ENCODE results near the gene EFCAB8.

The EFCAB8 gene

DNA sequence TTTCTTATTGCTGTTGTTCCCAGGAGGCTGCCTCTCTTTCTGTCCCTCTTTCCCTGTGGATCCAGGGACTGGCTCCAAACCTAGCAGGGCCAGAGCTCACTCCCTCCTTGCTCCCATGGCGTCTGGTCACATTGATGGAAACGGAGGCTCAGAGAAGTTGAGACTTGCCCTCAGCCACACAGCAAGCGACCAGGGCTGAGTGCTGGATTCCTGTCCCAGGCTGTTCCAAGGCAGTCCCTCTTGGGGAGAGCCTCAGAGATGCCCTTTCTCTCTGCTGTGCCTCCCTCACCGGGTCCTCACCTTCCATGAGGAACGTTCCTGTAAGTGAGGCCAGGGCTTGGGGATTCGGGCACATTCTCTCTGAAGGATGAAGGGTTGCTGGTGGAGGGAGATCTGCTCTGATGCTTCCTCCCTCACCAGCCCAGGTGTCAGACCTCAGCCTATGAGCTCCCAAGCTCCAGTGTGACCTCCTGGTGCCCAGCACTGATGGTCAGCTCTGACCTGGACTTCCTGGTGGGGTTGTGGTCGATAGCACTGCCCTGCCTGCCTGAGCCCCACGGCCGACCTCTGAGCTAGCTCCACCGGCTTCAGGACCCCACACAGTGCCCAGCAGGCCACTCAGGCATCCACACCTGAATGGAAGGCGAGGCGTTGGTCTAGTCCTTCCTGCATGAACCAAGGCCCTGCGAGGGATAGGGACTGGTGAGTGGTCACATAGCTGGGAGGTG lies 118.7 kb downstream of the EFCAB8 start:
- TF ChIP-seq REST (IDR thresholded peaks at IDR 0.05; ENCODE audit: low read depth) = no peak
- TF ChIP-seq FOXM1 (IDR thresholded peaks at IDR 0.05; ENCODE audit: borderline replicate concordance, low read depth) = no peak
- TF ChIP-seq NFIC (IDR thresholded peaks at IDR 0.05) = no peak
- TF ChIP-seq, protein P1, sequence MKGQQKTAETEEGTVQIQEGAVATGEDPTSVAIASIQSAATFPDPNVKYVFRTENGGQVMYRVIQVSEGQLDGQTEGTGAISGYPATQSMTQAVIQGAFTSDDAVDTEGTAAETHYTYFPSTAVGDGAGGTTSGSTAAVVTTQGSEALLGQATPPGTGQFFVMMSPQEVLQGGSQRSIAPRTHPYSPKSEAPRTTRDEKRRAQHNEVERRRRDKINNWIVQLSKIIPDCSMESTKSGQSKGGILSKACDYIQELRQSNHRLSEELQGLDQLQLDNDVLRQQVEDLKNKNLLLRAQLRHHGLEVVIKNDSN (IDR thresholded peaks at IDR 0.05) = no peak
- TF ChIP-seq RAD21 (IDR thresholded peaks at IDR 0.05; ENCODE audit: low read depth) = no peak
- no peak for TF ChIP-seq ZBTB7A (IDR thresholded peaks at IDR 0.05; ENCODE audit: low read depth)

- TF ChIP-seq TEAD4 (IDR thresholded peaks at IDR 0.05) = no peak
- TF ChIP-seq CREB1 (IDR thresholded peaks at IDR 0.05; ENCODE audit: low read depth) = no peak
Measured at GRCh38 chr20:32978009-32978335, 119.2 kb downstream of the EFCAB8 start.

GRCh38 chr20:32979201-32979998 lies 120.7 kb downstream of the EFCAB8 start:
- TF ChIP-seq FOXM1 (IDR thresholded peaks at IDR 0.05; ENCODE audit: borderline replicate concordance, low read depth) (no peak), RAD21 (IDR thresholded peaks at IDR 0.05; ENCODE audit: low read depth) (no peak), NFIC (IDR thresholded peaks at IDR 0.05) (no peak)
- TF ChIP-seq, protein P2, sequence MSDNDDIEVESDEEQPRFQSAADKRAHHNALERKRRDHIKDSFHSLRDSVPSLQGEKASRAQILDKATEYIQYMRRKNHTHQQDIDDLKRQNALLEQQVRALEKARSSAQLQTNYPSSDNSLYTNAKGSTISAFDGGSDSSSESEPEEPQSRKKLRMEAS (IDR thresholded peaks at IDR 0.05) = no peak

DNA sequence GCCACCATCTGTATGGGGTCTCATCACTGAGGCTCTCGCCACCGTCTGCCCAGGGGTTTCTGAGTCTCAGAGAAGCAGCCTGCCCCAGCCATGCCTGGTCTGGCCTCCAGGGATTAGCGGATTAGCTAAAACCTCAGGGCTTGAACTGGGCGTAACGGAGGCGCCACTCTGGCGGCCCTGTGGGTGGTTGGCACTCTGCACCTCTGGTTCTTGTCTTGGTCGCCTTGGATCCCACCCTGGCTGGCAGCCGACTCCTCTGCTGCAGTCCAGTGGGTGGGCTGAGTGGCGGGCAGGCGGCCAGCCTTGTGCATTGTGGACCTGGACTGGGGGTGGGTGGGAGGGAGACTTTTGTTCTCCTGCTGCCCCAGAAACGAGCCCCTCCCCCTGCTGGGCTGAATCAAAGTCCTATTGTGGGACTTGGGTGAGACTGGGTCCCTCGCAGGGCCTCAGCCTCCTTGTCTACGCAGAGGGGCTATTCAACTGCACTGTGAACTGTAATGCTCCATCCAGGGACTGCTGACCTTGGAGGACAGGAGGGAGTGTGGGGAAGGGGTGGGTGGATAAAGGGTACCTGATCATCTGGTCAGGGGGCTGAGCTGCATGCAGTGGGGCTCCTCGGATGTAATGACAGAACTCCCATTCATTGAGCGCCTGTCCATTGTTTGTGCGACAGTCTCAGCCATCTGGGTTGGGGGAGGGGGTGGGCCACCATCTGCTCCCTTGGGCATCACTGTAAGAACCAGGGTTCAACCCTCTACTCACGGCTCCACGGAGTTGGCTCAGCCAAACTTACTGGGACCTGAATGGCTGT lies 121.6 kb downstream of the EFCAB8 start:
- TF ChIP-seq FOXM1 (IDR thresholded peaks at IDR 0.05; ENCODE audit: borderline replicate concordance, low read depth) (no peak), YY1 (IDR thresholded peaks at IDR 0.05; ENCODE audit: low read depth) (no peak), RAD21 (IDR thresholded peaks at IDR 0.05; ENCODE audit: low read depth) (no peak), CREB1 (IDR thresholded peaks at IDR 0.05; ENCODE audit: low read depth) (no peak), EGR1 (IDR thresholded peaks at IDR 0.05) (no peak), EP300 (IDR thresholded peaks at IDR 0.05; ENCODE audit: borderline replicate concordance) (no peak), TAF1 (IDR thresholded peaks at IDR 0.05; ENCODE audit: low read depth) (no peak), ZBTB7A (IDR thresholded peaks at IDR 0.05; ENCODE audit: low read depth) (no peak), TEAD4 (IDR thresholded peaks at IDR 0.05) (no peak), REST (IDR thresholded peaks at IDR 0.05; ENCODE audit: low read depth) (no peak), NFIC (IDR thresholded peaks at IDR 0.05) (no peak), TCF12 (IDR thresholded peaks at IDR 0.05; ENCODE audit: low read depth) (no peak), CEBPB (IDR thresholded peaks at IDR 0.05) (no peak)
- TF ChIP-seq, protein P2 (IDR thresholded peaks at IDR 0.05) = no peak
- TF ChIP-seq, protein P1 (IDR thresholded peaks at IDR 0.05) = no peak

DNA sequence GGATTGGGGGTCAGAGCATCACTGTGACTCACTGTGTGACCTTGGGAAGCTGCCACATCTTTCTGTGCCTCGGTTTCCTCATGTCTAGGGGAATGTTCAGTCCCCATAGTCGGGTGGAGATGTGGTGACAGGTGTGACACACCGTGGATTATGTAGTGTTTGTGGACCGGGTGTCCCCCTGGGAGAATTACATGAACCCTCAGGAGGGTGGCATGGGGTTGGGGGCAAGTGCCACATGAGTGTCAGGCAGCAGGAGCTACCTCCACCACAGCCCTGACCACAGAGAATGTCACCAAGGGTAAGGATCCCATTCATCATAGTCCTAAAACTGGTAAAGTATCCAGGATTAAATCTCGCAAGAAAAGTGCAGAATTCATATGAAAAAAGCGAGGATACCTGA lies 122.3 kb downstream of the EFCAB8 start:
- no peak for TF ChIP-seq REST (IDR thresholded peaks at IDR 0.05; ENCODE audit: low read depth)
- TF ChIP-seq, protein P1 (IDR thresholded peaks at IDR 0.05) = no peak
- no peak for TF ChIP-seq CEBPB (IDR thresholded peaks at IDR 0.05)
- TF ChIP-seq, protein P2 (IDR thresholded peaks at IDR 0.05) = no peak
- TF ChIP-seq NFIC (IDR thresholded peaks at IDR 0.05) = no peak
- TF ChIP-seq YY1 (IDR thresholded peaks at IDR 0.05; ENCODE audit: low read depth) = no peak
- no peak for TF ChIP-seq EP300 (IDR thresholded peaks at IDR 0.05; ENCODE audit: borderline replicate concordance)
- TF ChIP-seq CREB1 (IDR thresholded peaks at IDR 0.05; ENCODE audit: low read depth) = no peak
- TF ChIP-seq ZBTB7A (IDR thresholded peaks at IDR 0.05; ENCODE audit: low read depth) = no peak
- no peak for TF ChIP-seq TAF1 (IDR thresholded peaks at IDR 0.05; ENCODE audit: low read depth)
- no peak for TF ChIP-seq TCF12 (IDR thresholded peaks at IDR 0.05; ENCODE audit: low read depth)
- TF ChIP-seq EGR1 (IDR thresholded peaks at IDR 0.05) = no peak
- TF ChIP-seq RAD21 (IDR thresholded peaks at IDR 0.05; ENCODE audit: low read depth) = no peak
- no peak for TF ChIP-seq FOXM1 (IDR thresholded peaks at IDR 0.05; ENCODE audit: borderline replicate concordance, low read depth)
- no peak for TF ChIP-seq TEAD4 (IDR thresholded peaks at IDR 0.05)

Measured in Ishikawa (cell line).